Measurements from ENCODE around the gene ARHGEF26. TPM values are rescaled to one million over a fixed set of nuclear protein-coding genes. Genes with fewer than 3 reads are reported as not detected.

Gene ARHGEF26
- total and polyA plus RNA-seq, 2 experiments from 2014 or later, result 9.4 to 16.9 TPM

GRCh38 chr3:154177406-154177805 is 56.2 kb downstream of the ARHGEF26 start:
- Histone ChIP-seq H3K4me1 (ENCODE audit: insufficient read depth) (peaks cover 32% of the 10 kb centered on the region), H3K79me2 (replicated peaks; ENCODE audit: insufficient read depth) (no peaks in the 10 kb centered on the region), H3K36me3 (ENCODE audit: insufficient read depth) (no peaks in the 10 kb centered on the region), H3K27ac (ENCODE audit: low read depth) (no peak overlapping the region), H3K4me2 (no peak overlapping the region), H3F3A (replicated peaks; ENCODE audit: low read depth) (no peaks in the 10 kb centered on the region), H4K20me1 (replicated peaks; ENCODE audit: insufficient read depth) (no peaks in the 10 kb centered on the region), H3K27me3 (ENCODE audit: insufficient read depth) (no peaks in the 10 kb centered on the region), H2AFZ (no peak overlapping the region), H3K4me3 (no peak overlapping the region), H3K9me2 (ENCODE audit: insufficient read depth) (no peaks in the 10 kb centered on the region)
- no peak overlapping the region for H3K4me3 Mint-ChIP-seq
- DNase-seq (ENCODE audit: low spot score) (no peak), ATAC-seq (no peak; the same call in 2 of the 3 replicates)
- peaks cover 45% of the 10 kb centered on the region for H3K4me1 Mint-ChIP-seq
- no peaks in the 10 kb centered on the region for H3K9me3 Mint-ChIP-seq
- H3K36me3 Mint-ChIP-seq (ENCODE audit: low read depth), result no peaks in the 10 kb centered on the region
- no peaks in the 10 kb centered on the region for H3K27me3 Mint-ChIP-seq (ENCODE audit: insufficient read depth, low read depth, poor library complexity)
- H3K27ac Mint-ChIP-seq, result no peak overlapping the region
- TF ChIP-seq EZH2phosphoT487 (IDR thresholded peaks at IDR 0.05; ENCODE audit: unreplicated experiment) (no peak), CREB1 (CRISPR knock-in tag; IDR thresholded peaks at IDR 0.05; ENCODE audit: low read depth) (no peak), ETS1 (IDR thresholded peaks at IDR 0.05) (no peak), ZNF331 (CRISPR knock-in tag; IDR thresholded peaks at IDR 0.05; ENCODE audit: low read depth) (no peak), ZNF114 (CRISPR knock-in tag; IDR thresholded peaks at IDR 0.05) (no peak), JUNB (IDR thresholded peaks at IDR 0.05; ENCODE audit: unreplicated experiment) (no peak), EZH2 (IDR thresholded peaks at IDR 0.05; ENCODE audit: low read depth, unreplicated experiment) (no peak), NANOG (IDR thresholded peaks at IDR 0.05; ENCODE audit: borderline replicate concordance) (no peak), POLR2AphosphoS5 (IDR thresholded peaks at IDR 0.05; ENCODE audit: low read depth) (no peak)
- TF ChIP-seq, protein P1, sequence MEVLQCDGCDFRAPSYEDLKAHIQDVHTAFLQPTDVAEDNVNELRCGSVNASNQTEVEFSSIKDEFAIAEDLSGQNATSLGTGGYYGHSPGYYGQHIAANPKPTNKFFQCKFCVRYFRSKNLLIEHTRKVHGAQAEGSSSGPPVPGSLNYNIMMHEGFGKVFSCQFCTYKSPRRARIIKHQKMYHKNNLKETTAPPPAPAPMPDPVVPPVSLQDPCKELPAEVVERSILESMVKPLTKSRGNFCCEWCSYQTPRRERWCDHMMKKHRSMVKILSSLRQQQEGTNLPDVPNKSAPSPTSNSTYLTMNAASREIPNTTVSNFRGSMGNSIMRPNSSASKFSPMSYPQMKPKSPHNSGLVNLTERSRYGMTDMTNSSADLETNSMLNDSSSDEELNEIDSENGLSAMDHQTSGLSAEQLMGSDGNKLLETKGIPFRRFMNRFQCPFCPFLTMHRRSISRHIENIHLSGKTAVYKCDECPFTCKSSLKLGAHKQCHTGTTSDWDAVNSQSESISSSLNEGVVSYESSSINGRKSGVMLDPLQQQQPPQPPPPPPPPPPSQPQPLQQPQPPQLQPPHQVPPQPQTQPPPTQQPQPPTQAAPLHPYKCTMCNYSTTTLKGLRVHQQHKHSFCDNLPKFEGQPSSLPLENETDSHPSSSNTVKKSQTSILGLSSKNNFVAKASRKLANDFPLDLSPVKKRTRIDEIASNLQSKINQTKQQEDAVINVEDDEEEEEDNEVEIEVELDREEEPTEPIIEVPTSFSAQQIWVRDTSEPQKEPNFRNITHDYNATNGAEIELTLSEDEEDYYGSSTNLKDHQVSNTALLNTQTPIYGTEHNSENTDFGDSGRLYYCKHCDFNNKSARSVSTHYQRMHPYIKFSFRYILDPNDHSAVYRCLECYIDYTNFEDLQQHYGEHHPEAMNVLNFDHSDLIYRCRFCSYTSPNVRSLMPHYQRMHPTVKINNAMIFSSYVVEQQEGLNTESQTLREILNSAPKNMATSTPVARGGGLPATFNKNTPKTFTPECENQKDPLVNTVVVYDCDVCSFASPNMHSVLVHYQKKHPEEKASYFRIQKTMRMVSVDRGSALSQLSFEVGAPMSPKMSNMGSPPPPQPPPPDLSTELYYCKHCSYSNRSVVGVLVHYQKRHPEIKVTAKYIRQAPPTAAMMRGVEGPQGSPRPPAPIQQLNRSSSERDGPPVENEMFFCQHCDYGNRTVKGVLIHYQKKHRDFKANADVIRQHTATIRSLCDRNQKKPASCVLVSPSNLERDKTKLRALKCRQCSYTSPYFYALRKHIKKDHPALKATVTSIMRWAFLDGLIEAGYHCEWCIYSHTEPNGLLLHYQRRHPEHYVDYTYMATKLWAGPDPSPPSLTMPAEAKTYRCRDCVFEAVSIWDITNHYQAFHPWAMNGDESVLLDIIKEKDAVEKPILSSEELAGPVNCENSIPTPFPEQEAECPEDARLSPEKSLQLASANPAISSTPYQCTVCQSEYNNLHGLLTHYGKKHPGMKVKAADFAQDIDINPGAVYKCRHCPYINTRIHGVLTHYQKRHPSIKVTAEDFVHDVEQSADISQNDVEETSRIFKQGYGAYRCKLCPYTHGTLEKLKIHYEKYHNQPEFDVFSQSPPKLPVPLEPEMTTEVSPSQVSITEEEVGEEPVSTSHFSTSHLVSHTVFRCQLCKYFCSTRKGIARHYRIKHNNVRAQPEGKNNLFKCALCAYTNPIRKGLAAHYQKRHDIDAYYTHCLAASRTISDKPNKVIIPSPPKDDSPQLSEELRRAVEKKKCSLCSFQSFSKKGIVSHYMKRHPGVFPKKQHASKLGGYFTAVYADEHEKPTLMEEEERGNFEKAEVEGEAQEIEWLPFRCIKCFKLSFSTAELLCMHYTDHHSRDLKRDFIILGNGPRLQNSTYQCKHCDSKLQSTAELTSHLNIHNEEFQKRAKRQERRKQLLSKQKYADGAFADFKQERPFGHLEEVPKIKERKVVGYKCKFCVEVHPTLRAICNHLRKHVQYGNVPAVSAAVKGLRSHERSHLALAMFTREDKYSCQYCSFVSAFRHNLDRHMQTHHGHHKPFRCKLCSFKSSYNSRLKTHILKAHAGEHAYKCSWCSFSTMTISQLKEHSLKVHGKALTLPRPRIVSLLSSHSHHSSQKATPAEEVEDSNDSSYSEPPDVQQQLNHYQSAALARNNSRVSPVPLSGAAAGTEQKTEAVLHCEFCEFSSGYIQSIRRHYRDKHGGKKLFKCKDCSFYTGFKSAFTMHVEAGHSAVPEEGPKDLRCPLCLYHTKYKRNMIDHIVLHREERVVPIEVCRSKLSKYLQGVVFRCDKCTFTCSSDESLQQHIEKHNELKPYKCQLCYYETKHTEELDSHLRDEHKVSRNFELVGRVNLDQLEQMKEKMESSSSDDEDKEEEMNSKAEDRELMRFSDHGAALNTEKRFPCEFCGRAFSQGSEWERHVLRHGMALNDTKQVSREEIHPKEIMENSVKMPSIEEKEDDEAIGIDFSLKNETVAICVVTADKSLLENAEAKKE (CRISPR knock-in tag; IDR thresholded peaks at IDR 0.05), result no peak
- TF ChIP-seq, protein P2, sequence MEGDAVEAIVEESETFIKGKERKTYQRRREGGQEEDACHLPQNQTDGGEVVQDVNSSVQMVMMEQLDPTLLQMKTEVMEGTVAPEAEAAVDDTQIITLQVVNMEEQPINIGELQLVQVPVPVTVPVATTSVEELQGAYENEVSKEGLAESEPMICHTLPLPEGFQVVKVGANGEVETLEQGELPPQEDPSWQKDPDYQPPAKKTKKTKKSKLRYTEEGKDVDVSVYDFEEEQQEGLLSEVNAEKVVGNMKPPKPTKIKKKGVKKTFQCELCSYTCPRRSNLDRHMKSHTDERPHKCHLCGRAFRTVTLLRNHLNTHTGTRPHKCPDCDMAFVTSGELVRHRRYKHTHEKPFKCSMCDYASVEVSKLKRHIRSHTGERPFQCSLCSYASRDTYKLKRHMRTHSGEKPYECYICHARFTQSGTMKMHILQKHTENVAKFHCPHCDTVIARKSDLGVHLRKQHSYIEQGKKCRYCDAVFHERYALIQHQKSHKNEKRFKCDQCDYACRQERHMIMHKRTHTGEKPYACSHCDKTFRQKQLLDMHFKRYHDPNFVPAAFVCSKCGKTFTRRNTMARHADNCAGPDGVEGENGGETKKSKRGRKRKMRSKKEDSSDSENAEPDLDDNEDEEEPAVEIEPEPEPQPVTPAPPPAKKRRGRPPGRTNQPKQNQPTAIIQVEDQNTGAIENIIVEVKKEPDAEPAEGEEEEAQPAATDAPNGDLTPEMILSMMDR (conservative IDR thresholded peaks at IDR 0.05; ENCODE audit: low read depth in 2 of 2), result no peak
- TF ChIP-seq, protein P3, sequence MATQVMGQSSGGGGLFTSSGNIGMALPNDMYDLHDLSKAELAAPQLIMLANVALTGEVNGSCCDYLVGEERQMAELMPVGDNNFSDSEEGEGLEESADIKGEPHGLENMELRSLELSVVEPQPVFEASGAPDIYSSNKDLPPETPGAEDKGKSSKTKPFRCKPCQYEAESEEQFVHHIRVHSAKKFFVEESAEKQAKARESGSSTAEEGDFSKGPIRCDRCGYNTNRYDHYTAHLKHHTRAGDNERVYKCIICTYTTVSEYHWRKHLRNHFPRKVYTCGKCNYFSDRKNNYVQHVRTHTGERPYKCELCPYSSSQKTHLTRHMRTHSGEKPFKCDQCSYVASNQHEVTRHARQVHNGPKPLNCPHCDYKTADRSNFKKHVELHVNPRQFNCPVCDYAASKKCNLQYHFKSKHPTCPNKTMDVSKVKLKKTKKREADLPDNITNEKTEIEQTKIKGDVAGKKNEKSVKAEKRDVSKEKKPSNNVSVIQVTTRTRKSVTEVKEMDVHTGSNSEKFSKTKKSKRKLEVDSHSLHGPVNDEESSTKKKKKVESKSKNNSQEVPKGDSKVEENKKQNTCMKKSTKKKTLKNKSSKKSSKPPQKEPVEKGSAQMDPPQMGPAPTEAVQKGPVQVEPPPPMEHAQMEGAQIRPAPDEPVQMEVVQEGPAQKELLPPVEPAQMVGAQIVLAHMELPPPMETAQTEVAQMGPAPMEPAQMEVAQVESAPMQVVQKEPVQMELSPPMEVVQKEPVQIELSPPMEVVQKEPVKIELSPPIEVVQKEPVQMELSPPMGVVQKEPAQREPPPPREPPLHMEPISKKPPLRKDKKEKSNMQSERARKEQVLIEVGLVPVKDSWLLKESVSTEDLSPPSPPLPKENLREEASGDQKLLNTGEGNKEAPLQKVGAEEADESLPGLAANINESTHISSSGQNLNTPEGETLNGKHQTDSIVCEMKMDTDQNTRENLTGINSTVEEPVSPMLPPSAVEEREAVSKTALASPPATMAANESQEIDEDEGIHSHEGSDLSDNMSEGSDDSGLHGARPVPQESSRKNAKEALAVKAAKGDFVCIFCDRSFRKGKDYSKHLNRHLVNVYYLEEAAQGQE (IDR thresholded peaks at IDR 0.05; ENCODE audit: unreplicated experiment), result no peak

All from GM23338 (cell line).